Anterior cingulate cortex (tissue), 58 donors: ENCODE measurements around the gene ZBTB20.

ENCODE experiments used
- DNase-seq, 58 donors: peaks; one replicate each; lab custom pipeline; 2025; lab: John Stamatoyannopoulos, UW

Gene ZBTB20

DNA sequence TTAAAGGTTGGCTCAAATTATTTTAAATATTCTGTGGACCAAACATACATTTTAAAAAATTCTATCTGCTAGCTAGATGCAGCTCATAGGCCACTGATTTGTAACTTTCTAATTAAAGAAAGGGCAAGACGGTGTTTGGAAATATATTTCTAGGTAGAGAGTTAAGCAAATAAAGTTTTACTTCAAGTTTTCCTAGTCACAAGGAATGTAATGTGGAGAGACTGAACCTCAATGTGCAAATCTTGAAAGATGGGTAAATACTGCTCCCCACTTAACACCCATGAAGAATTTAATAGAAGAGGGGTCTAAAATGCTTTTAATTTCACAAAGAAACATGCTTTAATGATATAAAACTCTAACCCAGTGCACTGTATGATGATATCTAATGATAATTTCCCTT is 678.0 kb downstream of the ZBTB20 start:
- DNase-seq: no peak

DNA sequence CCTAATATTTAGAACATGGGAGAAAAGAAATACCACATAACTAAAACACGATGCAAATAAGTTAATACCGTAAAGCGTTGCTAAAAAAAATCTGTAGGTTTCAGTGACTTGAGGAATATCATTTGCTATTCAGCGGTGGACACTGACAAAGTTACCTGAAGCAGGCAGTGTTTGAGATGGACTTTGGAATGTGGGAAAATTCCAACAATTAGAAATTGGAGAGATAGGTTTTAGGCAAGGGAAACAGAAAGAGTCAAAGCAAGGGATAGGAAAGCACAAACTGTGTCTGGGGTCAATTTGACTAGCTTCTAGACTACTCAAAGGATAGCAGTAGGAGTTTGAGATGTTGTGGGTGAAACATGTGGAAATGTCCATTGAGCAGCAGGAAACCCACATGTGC is 680.3 kb downstream of the ZBTB20 start:
- DNase-seq: no peak

DNA sequence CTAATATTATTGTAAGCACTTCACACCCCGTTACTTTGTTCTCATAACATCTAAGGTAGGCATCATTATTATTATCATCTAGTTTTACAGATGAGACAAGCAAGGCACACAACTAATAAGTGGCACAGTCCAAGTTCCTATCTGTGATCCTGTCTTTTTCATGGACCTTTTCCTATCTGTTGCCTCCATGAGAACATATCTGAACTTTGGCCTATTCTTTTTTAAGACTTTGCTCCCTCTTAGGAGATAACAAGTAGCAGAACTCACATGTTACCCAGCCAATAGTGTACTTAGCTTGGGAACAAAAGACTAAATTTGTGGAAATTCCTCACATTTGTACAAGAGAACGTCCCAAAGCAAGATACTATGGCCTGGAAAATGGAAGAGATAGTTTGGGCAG is 680.8 kb downstream of the ZBTB20 start:
- no peak for DNase-seq

DNA sequence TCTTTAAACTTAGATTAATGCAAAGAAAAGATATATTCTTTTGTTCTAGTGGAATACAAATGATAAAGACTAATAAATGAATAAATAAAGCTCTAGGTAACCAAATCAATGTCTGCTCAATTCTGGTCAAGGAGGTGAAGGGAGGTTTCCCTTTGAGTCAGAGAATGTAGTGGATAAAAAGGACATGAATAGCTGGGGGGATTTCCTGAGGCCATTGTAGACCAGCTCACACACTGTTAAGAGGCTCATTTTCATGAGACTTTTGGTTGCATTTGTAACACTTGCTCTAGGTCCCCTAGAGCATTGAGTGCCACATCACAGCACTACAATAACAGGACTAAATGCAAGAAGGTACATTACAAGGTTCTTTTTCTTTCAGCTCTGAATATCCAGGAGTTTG is 682.5 kb downstream of the ZBTB20 start:
- DNase-seq: no peak

DNA sequence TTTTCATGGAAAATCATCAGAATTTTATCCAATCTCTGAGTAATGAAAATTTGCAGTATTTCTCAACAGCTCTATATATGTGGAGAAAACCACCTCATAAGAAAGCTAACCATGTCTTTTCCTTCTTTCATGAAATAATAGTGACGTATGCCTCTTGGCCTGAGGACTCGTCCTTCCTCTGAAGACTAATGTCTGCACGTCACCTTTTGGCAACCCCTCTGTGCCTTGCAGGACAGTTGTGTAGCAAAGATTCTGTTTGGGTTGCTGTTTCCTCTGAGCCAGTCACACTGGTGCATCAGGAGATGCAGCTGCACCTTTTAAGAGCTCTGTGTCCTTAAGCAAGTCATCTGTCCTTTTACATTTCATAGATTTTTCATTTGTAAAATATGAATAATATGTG is 684.3 kb downstream of the ZBTB20 start:
- no peak for DNase-seq

DNA sequence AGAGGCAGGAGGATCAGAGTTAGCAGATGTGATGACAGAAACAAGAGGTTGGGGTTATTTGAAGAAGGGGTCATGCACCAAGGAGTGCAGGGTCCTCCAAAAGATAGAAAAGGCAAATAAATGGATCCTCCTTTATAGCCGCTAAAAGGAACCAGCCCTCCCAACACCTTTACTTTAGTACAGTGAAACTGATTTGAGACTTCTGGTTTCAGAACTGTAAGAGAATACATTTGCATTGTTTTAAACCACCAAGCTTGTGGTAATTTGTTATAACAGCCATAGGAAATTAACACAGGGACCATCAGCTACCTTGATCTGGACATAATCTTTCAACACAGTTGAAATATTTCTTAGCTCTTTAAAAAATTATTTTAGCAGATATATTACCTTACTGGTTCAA is 686.6 kb downstream of the ZBTB20 start:
- DNase-seq: no peak

DNA sequence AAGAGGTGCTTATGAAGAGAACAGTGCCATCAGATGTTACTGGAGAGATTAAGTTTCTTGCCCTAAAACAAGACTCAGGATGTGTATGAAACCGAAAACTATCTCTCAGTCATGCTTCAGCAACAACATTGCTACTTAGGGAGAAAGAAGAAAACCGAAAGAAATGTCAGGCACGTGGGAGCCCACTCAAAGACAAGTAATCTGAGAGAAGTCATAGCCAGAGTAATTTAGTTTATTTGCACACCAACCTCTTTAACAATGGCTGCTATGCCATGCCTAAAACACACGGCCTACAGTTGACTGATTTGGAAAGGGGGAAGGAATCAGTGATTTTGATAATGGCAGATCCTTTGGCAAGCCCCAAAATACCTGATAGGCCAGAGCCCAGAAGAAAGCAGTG is 690.3 kb downstream of the ZBTB20 start:
- no peak for DNase-seq

DNA sequence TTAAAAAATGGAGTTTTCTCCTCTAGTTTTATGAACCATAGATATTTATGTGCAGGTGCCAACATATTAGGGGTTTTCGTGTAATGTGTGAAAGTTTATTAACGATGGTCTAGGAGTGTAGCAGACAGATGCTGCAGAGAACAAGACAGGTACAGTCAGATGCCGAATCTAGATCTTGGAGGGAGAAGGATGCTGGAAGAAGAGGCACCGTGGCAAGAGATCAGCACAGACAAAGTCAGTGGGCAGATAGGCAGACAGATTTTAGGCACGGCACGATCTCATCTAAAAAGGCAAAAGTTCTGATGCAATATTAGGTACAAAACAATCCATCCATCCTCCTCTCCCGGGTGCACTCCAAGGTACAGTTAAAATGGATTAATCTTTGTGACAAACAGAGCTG is 691.7 kb downstream of the ZBTB20 start:
- DNase-seq: no peak

DNA sequence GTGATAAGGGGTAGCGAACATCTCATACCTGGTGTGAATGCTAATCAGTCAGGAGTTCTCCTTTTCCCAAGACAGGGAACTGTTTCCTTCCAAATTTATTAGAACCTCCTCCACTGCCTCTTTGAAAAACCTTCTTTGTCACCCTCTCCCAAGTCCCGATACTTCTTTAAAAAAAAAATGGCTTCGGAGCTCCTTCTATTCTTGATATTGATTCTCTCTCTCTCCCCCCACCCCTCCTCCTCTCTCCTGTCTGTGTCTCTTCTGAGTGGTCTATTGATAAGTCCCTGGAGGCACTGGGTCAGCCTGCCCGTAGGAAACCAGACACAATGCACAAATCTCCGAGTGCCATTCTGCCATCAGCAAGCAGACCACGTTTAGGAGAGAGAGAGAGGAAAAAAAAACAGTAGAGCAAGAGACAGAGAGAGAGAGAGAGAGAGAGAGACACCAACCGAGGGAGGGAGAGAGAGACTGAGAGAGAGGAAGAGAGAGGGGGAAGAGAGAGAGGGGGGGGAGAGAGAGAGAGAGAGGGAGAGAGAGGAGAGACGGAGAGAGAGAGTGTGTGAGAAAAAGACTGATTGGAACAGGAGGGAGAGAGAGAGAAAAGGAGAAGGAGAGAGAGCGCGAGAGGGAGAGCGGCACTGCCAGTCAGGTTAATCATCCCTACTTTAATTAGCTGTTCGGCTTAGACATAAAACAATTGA is 692.4 kb downstream of the ZBTB20 start:
- peak in 29 of 58 donors; percentile 14 to 75 (median 43) for DNase-seq

DNA sequence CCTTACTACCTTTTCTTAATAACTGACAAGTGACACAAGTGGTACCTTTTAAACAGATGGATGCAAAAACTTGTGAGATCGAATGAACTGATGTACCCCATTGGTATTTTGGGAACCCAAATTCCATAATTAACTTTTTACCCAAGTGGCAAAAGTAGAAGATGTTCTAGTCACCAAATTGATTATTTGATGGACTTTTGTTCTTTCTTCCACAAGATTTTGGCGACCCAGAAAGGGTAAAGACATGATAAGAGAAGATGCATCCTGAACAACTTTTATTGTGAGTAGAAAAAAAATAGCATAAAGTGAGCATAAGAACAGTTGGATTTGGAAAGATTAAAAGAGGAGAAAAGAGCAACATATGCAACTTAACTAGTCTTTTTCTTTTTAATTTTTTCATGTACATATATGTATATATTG is 693.7 kb downstream of the ZBTB20 start:
- DNase-seq: no peak

DNA sequence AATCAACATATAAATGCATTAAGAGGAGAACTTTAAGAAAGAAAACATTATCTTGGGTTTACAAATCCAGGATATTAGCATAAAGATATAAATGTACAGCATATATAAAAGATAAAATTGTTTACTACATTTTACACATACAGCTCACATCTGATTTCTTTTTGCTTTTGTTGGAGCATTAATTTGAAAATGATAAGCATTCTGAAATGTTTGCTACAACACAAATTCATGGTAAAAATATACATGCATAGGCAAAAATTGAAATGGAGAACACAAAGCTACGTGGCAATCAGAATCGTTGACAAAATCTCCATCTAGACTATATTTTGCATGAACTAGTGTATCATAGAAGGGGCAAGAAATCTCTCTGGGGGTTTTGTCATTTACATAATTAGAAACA is 694.2 kb downstream of the ZBTB20 start:
- DNase-seq: no peak

DNA sequence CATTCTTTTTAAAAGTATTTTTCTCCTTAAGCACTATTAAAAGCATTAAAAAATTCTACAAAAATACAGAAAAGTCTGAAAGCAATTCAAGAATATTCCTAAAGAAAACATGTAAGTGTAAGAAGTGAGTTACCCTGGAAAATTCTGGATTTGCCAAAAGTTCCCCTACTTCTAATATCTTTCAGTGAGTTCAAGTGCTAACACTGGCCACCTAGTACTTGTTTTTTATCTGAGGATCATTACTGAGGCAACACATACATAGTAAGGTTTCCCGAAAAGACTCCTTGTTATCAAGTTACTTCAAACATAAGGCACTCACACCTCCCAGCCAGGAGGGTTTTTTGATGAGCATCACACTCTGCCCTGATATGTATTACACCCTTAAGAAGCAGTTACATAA is 694.8 kb downstream of the ZBTB20 start:
- DNase-seq: peak in 1 of 58 donors; percentile 20

DNA sequence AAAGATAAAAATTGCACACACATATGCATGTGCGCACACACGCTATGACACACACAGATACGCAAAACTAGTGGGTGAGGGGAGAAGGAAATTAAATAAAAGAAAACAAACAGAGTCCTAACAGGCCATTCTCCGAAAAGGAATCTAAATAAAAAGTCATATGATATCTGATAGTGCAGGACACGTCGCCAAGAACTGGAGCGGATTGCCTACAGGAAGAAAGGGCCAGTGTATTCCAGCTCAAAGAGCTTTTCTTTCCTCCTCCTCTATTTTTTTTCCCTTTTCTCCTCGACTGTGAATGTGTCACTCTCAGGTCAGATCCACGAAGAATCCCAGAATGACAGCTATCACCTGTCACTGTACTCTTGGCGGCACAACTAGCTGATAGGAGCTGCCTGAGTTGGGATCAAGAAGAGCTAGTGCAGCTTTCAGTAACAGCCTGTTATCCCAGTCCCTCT is 695.5 kb downstream of the ZBTB20 start:
- peak in 27 of 58 donors; percentile 9 to 75 (median 34) for DNase-seq

DNA sequence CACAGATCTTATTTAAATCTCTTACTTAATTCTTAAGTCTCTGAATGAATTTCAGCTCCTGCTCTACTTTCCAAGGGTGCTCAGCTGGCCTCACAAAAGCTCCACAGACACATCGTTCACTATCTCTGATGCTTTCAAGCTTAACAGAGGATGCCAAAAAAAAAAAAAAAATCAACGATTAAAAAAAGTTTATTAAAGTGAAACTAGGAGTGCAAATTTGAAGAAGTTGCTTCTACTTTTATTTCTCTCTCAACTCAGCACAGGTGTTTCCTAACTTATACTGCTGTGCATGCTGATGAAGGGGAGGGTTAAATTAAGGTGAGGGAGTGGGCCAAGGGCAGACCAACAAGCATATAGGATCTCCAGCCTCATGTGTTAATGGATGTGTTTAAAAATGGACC is 696.0 kb downstream of the ZBTB20 start:
- DNase-seq: peak in 2 of 58 donors; percentile 10 to 33

DNA sequence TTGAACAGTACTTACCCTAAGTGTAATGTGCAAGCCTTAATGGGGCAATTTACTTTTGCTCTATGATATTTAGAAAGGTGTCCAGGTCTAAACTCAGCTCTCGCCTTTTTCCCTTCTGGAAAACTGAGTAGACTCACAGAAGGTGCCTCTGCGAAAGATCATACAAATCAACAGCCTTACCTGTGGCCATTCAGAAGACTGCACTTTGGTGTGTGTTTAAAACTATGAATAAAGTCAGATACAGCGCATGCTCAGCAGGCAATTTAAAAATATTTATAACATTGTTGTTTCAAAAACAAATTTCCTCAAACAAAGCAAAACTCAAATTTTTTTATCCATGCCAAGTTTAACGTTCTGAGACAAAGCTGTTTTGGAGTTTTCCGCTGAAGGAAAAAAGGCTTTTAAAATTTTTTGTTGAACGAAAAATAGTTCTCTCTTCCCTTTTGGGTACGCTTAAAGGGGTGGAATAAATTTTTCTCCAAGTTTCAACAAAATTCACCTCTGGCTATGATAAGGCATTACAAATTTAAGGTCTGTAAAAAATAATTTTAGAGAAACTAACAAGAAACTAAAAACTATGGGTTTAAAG is 697.0 kb downstream of the ZBTB20 start:
- DNase-seq: no peak

DNA sequence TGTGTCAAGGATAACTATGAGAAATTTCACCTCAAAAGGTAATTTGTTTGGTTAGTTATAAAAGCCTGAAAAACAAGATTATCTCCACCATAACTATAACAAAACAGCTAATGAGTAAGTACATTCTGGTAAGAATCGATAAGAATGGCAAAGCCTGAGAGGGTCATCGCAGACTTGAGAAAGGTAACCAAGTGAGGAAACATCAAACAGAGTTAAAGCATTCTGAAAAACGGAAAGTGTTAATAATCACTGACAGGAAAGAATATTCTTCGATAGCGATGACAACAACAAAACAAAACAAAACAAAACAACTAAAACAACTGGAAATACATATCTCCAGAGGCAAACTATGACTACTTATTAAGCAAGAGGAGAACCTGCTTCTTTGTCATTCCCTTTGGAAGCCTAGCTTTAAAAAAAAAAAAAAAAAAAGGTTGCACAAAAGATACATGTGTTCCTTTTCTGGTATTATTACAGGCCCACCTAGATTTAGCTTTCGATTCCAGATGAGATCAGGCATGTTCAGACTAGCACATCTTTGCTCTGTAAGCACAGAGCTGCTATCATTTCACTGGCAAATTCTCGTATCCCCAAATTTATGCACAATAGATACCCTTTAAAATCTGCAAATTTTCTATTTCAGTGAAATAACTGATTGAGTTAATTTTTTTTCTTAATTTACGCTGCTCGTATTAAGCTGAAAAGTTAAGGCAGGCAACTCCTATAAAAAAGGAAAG is 697.6 kb downstream of the ZBTB20 start:
- DNase-seq: no peak

DNA sequence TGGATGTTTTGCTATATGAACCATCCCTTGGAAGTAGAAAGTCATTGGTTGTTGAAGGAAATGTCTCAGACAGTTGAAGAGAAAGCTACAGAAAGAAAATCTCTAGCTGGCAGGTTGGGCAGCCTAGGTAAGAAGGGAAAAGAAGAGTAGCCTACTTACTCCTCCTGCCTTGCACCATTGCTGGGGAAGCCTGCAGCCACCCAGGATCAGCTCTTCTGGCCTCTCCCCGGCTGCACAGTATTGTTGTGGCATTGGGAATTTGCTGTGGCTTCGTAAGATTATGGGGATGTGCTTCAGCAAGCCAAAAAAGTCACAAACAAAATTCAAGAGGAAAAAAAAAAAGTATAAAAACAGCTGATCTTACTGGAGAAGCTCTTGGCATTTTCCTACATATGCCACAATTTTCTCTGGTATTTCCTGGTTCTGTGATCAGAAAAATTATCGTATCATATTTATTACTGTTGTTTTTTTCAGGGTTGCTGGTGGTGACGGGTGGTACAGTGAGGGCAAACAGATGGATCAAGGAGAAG is 699.1 kb downstream of the ZBTB20 start:
- peak in 2 of 58 donors; percentile 5 to 17 for DNase-seq

DNA sequence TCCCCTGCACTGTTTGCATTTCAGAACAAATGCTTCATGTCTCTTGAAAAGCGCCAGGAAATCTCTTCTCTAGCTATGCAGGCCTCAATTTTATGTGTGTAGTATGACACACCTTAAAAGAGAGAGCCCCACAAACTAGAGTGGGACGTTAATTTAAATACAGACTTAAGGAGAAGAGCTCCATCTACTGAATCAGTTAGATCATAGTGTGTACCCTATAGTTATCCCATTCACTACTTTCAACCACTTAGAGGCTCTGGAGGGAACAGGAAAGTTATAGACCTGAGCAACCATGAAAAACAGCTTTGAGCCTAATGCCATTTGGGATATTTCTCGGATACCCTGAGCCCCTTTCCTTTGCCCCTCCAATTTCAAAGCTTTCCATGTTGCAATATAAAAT is 699.5 kb downstream of the ZBTB20 start:
- peak in 1 of 58 donors; percentile 40 for DNase-seq

DNA sequence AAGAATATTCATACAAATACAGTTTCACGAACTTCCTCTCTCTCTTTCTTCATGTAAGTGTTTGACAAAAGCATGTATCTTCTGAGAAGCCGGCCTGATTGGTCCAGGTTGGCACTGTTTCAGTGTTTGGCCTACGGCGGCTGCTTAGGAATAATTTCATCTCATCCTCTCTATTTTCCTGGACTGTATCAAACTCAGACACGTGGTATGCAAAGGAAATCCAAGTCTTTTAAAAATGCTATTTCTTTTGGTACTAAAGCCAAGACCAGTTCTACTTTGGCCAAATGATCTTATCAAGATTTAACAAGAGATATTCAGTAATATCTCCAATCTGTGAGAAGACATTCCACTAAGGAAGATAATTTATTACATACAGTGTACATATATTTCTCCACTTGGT is 700.5 kb downstream of the ZBTB20 start:
- DNase-seq: peak in 4 of 58 donors; percentile 15 to 43 (median 16)

DNA sequence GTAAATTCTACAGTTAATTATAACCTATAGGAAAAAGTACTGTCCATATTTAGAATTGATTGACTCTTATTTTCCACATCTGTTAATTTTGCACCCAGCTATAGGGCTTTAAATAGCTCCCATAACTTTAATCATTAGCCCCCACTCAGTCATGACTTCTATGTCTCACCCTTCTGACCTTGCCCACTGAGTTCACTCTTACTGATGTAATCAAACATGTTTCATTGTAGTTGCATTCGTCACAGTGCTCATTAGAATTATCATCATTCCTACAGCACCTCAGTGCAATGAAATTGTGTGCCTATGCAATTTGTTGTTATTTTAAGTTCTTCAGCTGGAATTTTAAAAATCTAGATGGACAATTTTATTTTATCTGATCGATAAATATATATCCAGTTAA is 701.9 kb downstream of the ZBTB20 start:
- DNase-seq: no peak

DNA sequence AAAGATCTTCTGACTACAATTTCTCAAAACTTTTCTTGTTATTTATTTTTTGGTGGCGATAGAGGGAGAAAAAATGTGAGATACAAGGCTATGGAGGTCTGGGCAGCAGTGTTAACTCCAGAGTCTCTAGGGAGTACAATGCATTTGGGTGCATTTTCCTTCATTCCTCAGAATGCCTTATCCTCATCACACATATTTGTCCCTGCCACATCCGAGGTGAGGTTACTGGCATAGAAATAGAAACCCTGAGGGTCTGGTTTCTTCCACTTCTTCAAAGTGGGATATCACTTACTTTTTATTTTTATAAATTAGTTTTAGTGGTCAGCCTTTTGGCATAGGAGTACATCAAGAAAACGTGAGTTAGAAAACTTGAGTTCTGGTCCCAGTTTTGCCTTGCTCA is 702.9 kb downstream of the ZBTB20 start:
- DNase-seq: no peak
